Osteoblast (primary cell): Measurements from ENCODE around the gene DGKQ. TPM values are rescaled to one million over a fixed set of nuclear protein-coding genes. Genes with fewer than 3 reads are reported as not detected.
A peak's percentile ranks its signal among the peaks of the same experiment; 100 is the strongest.

Experiments used
- DNase-seq: peaks from one replicate; pipeline ENCODE4 v3.0.0; 2011; ENCODE audit warnings: low spot score, mixed read lengths; ENCODE audit not compliant: insufficient read length; ENCODE audit errors: missing footprints
- H2AFZ ChIP-seq: 2 replicates; pipeline ENCODE4 v1.6.0; 2011; ENCODE audit warnings: mild to moderate bottlenecking, low read length
- H3K27ac ChIP-seq: 2 replicates; pipeline ENCODE4 v1.5.1; 2011; ENCODE audit warnings: mild to moderate bottlenecking, low read depth, low read length, moderate library complexity
- H3K27me3 ChIP-seq: 2 replicates; pipeline ENCODE4 v1.6.0; 2012; ENCODE audit warnings: mild to moderate bottlenecking, control low read depth, inconsistent platforms, low read length, moderate library complexity; ENCODE audit not compliant: insufficient read depth
- H3K36me3 ChIP-seq: 2 replicates; pipeline ENCODE4 v1.5.1; 2011; ENCODE audit warnings: mild to moderate bottlenecking, low read length, control low read depth, moderate library complexity; ENCODE audit not compliant: insufficient read depth
- H3K4me1 ChIP-seq: 2 replicates; pipeline ENCODE4 v1.5.1; 2011; ENCODE audit warnings: mild to moderate bottlenecking, low read length, control low read depth, moderate library complexity; ENCODE audit not compliant: insufficient read depth
- H3K4me2 ChIP-seq: 2 replicates; pipeline ENCODE4 v1.6.0; 2011; ENCODE audit warnings: mild to moderate bottlenecking, low read length; ENCODE audit not compliant: insufficient read depth
- H3K4me3 ChIP-seq: fragments of 200-600 bp; sonication (generic); 3 replicates; pipeline ENCODE4 v1.5.1; 2012; ENCODE audit warnings: mild to moderate bottlenecking, low read length, inconsistent platforms; ENCODE audit not compliant: insufficient read depth
- H3K79me2 ChIP-seq: 2 replicates; pipeline ENCODE4 v1.6.0; 2012; ENCODE audit warnings: mild to moderate bottlenecking, low read length, control low read depth, inconsistent platforms; ENCODE audit not compliant: insufficient read depth
- H3K9me3 ChIP-seq: 2 replicates; pipeline ENCODE4 v1.5.1; 2011; ENCODE audit warnings: low read depth, low read length, control low read depth
- H4K20me1 ChIP-seq: 2 replicates; pipeline ENCODE4 v1.6.0; 2012; ENCODE audit warnings: mild to moderate bottlenecking, low read length, control low read depth; ENCODE audit not compliant: insufficient read depth
- total RNA-seq: library from RNA; depleted of rRNA; stranded (reverse); fragments of >200 nt; gene quantifications from 2 replicates; pipeline ENCODE4 v1.2.3, GENCODE V29; 2012
- TF ChIP-seq, protein P1 (sequence below): IDR thresholded peaks from 2 replicates; pipeline ENCODE4 v1.5.1; 2011; ENCODE audit warnings: mild to moderate bottlenecking, low read depth, low read length, moderate library complexity; ENCODE audit errors: extremely low read depth

DGKQ gene
- total RNA-seq, 1 donor: 15.2 TPM

- H3K27me3 ChIP-seq: peaks cover 54% of the 10 kb centered on the region
- H3K4me1 ChIP-seq: no peaks in the 10 kb centered on the region
- H3K27ac ChIP-seq: no peak overlapping the region
- H3K4me2 ChIP-seq: no peak overlapping the region
- TF ChIP-seq, protein P1, sequence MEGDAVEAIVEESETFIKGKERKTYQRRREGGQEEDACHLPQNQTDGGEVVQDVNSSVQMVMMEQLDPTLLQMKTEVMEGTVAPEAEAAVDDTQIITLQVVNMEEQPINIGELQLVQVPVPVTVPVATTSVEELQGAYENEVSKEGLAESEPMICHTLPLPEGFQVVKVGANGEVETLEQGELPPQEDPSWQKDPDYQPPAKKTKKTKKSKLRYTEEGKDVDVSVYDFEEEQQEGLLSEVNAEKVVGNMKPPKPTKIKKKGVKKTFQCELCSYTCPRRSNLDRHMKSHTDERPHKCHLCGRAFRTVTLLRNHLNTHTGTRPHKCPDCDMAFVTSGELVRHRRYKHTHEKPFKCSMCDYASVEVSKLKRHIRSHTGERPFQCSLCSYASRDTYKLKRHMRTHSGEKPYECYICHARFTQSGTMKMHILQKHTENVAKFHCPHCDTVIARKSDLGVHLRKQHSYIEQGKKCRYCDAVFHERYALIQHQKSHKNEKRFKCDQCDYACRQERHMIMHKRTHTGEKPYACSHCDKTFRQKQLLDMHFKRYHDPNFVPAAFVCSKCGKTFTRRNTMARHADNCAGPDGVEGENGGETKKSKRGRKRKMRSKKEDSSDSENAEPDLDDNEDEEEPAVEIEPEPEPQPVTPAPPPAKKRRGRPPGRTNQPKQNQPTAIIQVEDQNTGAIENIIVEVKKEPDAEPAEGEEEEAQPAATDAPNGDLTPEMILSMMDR: no peak
- no peak overlapping the region for H2AFZ ChIP-seq
- peaks cover 22% of the 10 kb centered on the region for H4K20me1 ChIP-seq
- H3K4me3 ChIP-seq: no peak overlapping the region
- H3K79me2 ChIP-seq: no peaks in the 10 kb centered on the region
- H3K36me3 ChIP-seq: no peaks in the 10 kb centered on the region
- no peaks in the 10 kb centered on the region for H3K9me3 ChIP-seq
- no peak for DNase-seq
These were observed 24.8 kb upstream of the DGKQ start for GRCh38 chr4:998096-998691.

GRCh38 chr4:997375-998071 is 24.2 kb upstream of the DGKQ start:
- no peak overlapping the region for H3K4me3 ChIP-seq
- H3K36me3 ChIP-seq: no peaks in the 10 kb centered on the region
- TF ChIP-seq, protein P1: no peak
- DNase-seq: peak; percentile 97
- no peaks in the 10 kb centered on the region for H3K9me3 ChIP-seq
- no peak overlapping the region for H2AFZ ChIP-seq
- no peak overlapping the region for H3K27ac ChIP-seq
- H3K4me1 ChIP-seq: no peaks in the 10 kb centered on the region
- H3K4me2 ChIP-seq: no peak overlapping the region
- peaks cover 28% of the 10 kb centered on the region for H4K20me1 ChIP-seq
- H3K27me3 ChIP-seq: peaks cover 49% of the 10 kb centered on the region
- no peaks in the 10 kb centered on the region for H3K79me2 ChIP-seq

- H3K9me3 ChIP-seq: no peaks in the 10 kb centered on the region
- H3K36me3 ChIP-seq: no peaks in the 10 kb centered on the region
- H3K27me3 ChIP-seq: peaks cover 44% of the 10 kb centered on the region
- no peaks in the 10 kb centered on the region for H3K4me1 ChIP-seq
- no peak overlapping the region for H3K27ac ChIP-seq
- no peak overlapping the region for H3K4me2 ChIP-seq
- peak; percentile 94 for DNase-seq
- peaks cover 30% of the 10 kb centered on the region for H4K20me1 ChIP-seq
- H3K79me2 ChIP-seq: no peaks in the 10 kb centered on the region
- no peak overlapping the region for H2AFZ ChIP-seq
- H3K4me3 ChIP-seq: no peak overlapping the region
- TF ChIP-seq, protein P1: no peak
These were observed 23.6 kb upstream of the DGKQ start for GRCh38 chr4:996997-997374.

- no peaks in the 10 kb centered on the region for H3K9me3 ChIP-seq
- H3K4me2 ChIP-seq: no peak overlapping the region
- H4K20me1 ChIP-seq: peaks cover 27% of the 10 kb centered on the region
- no peak overlapping the region for H3K4me3 ChIP-seq
- H3K27ac ChIP-seq: no peak overlapping the region
- H3K27me3 ChIP-seq: peaks cover 37% of the 10 kb centered on the region
- no peak for DNase-seq
- no peaks in the 10 kb centered on the region for H3K36me3 ChIP-seq
- H3K4me1 ChIP-seq: no peaks in the 10 kb centered on the region
- no peaks in the 10 kb centered on the region for H3K79me2 ChIP-seq
- TF ChIP-seq, protein P1: no peak
- no peak overlapping the region for H2AFZ ChIP-seq
These were observed 22.9 kb upstream of the DGKQ start for GRCh38 chr4:996030-996996.
